SK-N-SH (cell line): ENCODE data around the gene TBC1D8. TPM values are rescaled to one million over a fixed set of nuclear protein-coding genes. Genes with fewer than 3 reads are reported as not detected.

ENCODE experiments used
- CTCF ChIA-PET: fragments of 300-600, 350-600 bp; formaldehyde crosslinking; extraction: SDS; loops from one replicate; lab custom pipeline; 2021; lab: Yijun Ruan, JAX
- POLR2A ChIA-PET: fragments of 350-600 bp; sonication (Branson Sonifier 250); formaldehyde crosslinking; extraction: SDS; loops from one replicate; lab custom pipeline; 2020; ENCODE audit warnings: antibody characterized with exemption, inconsistent platforms; lab: Yijun Ruan, JAX
- DNase-seq: peaks from one replicate; pipeline ENCODE4 v3.0.0; 2012
- H2AFZ ChIP-seq: fragments of 200-600 bp; sonication (generic); 2 replicates; pipeline ENCODE4 v1.8.1; 2016; ENCODE audit warnings: antibody characterized with exemption, mild to moderate bottlenecking, low read depth
- H3F3A ChIP-seq: fragments of 200-600 bp; sonication (generic); replicated peaks from 2 replicates; pipeline ENCODE3; 2016; ENCODE audit warnings: antibody characterized with exemption, mild to moderate bottlenecking; ENCODE audit not compliant: insufficient read depth
- H3K27ac ChIP-seq, 2 experiments: fragments of 200-500 bp in 1 of 2; fragments of 200-600 bp in 1 of 2; sonication (Bioruptor generic) in 1 of 2; sonication (generic), shearing (Covaris generic) in 1 of 2; 2 replicates each; pipeline versions ENCODE4 v1.5.1 to v1.6.1; 2014 to 2016; ENCODE audit warnings: low read depth in 2 of 2, inconsistent platforms in 1 of 2, low read length in 1 of 2, mild to moderate bottlenecking in 1 of 2, mixed read lengths in 1 of 2
- H3K27me3 ChIP-seq: fragments of 200-600 bp; sonication (generic), shearing (Covaris generic); 2 replicates; pipeline ENCODE4 v1.6.1; 2016; ENCODE audit warnings: mixed run types; ENCODE audit not compliant: insufficient read depth
- H3K36me3 ChIP-seq, 2 experiments: fragments of 200-500 bp in 1 of 2; fragments of 200-600 bp in 1 of 2; sonication (Bioruptor generic) in 1 of 2; sonication (generic) in 1 of 2; replicated peaks in 1 of 2; 2 replicates each; pipeline versions ENCODE3 to v1.5.1; 2014 to 2016; ENCODE audit warnings: low read length in 1 of 2, mild to moderate bottlenecking in 1 of 2; ENCODE audit not compliant: insufficient read depth in 2 of 2, control insufficient read depth in 1 of 2
- H3K4me1 ChIP-seq, 2 experiments: fragments of 200-500 bp in 1 of 2; fragments of 200-600 bp in 1 of 2; sonication (Bioruptor generic) in 1 of 2; sonication (generic), shearing (Covaris generic) in 1 of 2; 2 replicates each; pipeline versions ENCODE4 v1.5.1 to v1.6.1; 2014 to 2016; ENCODE audit warnings: low read depth in 1 of 2, low read length in 1 of 2, mixed run types in 1 of 2; ENCODE audit not compliant: insufficient read depth in 2 of 2, control insufficient read depth in 1 of 2
- H3K4me2 ChIP-seq: fragments of 200-600 bp; sonication (generic), shearing (Covaris generic); 2 replicates; pipeline ENCODE4 v1.6.1; 2017; ENCODE audit warnings: mixed run types
- H3K4me3 ChIP-seq, 2 experiments: fragments of 200-500 bp in 1 of 2; fragments of 200-600 bp in 1 of 2; sonication (Bioruptor generic) in 1 of 2; sonication (generic), shearing (Covaris generic) in 1 of 2; 2 replicates each; pipeline versions ENCODE4 v1.5.1 to v1.8.1; 2014 to 2016; ENCODE audit warnings: low read depth in 2 of 2, inconsistent platforms in 1 of 2, low read length in 1 of 2, mild to moderate bottlenecking in 1 of 2, mixed read lengths in 1 of 2, moderate library complexity in 1 of 2
- H3K79me2 ChIP-seq: fragments of 200-600 bp; sonication (generic); 2 replicates; pipeline ENCODE4 v1.8.1; 2017; ENCODE audit warnings: mild to moderate bottlenecking; ENCODE audit not compliant: insufficient read depth
- H3K9ac ChIP-seq: fragments of 200-600 bp; sonication (generic); 2 replicates; pipeline ENCODE4 v1.6.1; 2017; ENCODE audit warnings: mixed run types
- H3K9me2 ChIP-seq: fragments of 200-600 bp; sonication (generic); 2 replicates; pipeline ENCODE4 v1.6.1; 2017; ENCODE audit warnings: mixed run types
- H3K9me3 ChIP-seq: fragments of 200-600 bp; sonication (generic); 2 replicates; pipeline ENCODE4 v1.6.1; 2017; ENCODE audit warnings: mixed run types, mild to moderate bottlenecking, moderate library complexity
- H4K20me1 ChIP-seq: fragments of 200-600 bp; sonication (generic); 2 replicates; pipeline ENCODE4 v1.6.1; 2017; ENCODE audit warnings: mild to moderate bottlenecking, mixed run types; ENCODE audit not compliant: insufficient read depth
- CHD2 ChIP-seq: fragments of 150-350 bp; IDR thresholded peaks from 2 replicates; pipeline ENCODE4 v1.6.1; 2018; ENCODE audit warnings: low read length; ENCODE audit not compliant: partially characterized antibody
- ELF1 ChIP-seq: IDR thresholded peaks from 2 replicates; pipeline ENCODE4 v1.4.0; 2012
- EZH2phosphoT487 ChIP-seq: fragments of 200-600 bp; sonication (generic); IDR thresholded peaks from 2 replicates; pipeline ENCODE4 v1.6.1; 2017; ENCODE audit warnings: low read depth, mixed run types, mild to moderate bottlenecking, antibody characterized with exemption, moderate library complexity, borderline replicate concordance
- FOSL2 ChIP-seq: IDR thresholded peaks from 2 replicates; pipeline ENCODE4 v1.4.0; 2012; ENCODE audit warnings: low read depth, mild to moderate bottlenecking, moderate library complexity, borderline replicate concordance
- GABPA ChIP-seq: IDR thresholded peaks from 2 replicates; pipeline ENCODE4 v1.4.0; 2012; ENCODE audit warnings: low read depth, mild to moderate bottlenecking
- GATA2 ChIP-seq: sonication (generic); formaldehyde crosslinking; IDR thresholded peaks from 2 replicates; pipeline ENCODE4 v1.5.0; 2020; ENCODE audit warnings: mild to moderate bottlenecking, missing genetic modification reagents
- JUND ChIP-seq: IDR thresholded peaks from 2 replicates; pipeline ENCODE4 v1.4.0; 2012
- MEF2A ChIP-seq: IDR thresholded peaks from 2 replicates; pipeline ENCODE4 v1.4.0; 2012; ENCODE audit warnings: low read depth, borderline replicate concordance
- MXI1 ChIP-seq: IDR thresholded peaks from 2 replicates; pipeline ENCODE4 v1.6.1; 2012; ENCODE audit warnings: mild to moderate bottlenecking, low read depth, low read length, improper control_type of control experiment
- NRF1 ChIP-seq: IDR thresholded peaks from 2 replicates; pipeline ENCODE4 v1.6.1; 2012; ENCODE audit warnings: low read depth, mild to moderate bottlenecking, low read length
- RCOR1 ChIP-seq: fragments of 150-350 bp; IDR thresholded peaks from 2 replicates; pipeline ENCODE4 v1.6.1; 2017; ENCODE audit warnings: antibody characterized with exemption, low read length
- SMC3 ChIP-seq: IDR thresholded peaks from 2 replicates; pipeline ENCODE4 v1.6.1; 2012; ENCODE audit warnings: low read depth, low read length, improper control_type of control experiment
- TAF1 ChIP-seq: IDR thresholded peaks from 2 replicates; pipeline ENCODE4 v1.6.1; 2012; ENCODE audit warnings: low read depth, mild to moderate bottlenecking, low read length, moderate library complexity, borderline replicate concordance
- TCF12 ChIP-seq: IDR thresholded peaks from 2 replicates; pipeline ENCODE4 v1.4.0; 2012
- TEAD4 ChIP-seq: IDR thresholded peaks from 2 replicates; pipeline ENCODE4 v1.4.0; 2012; ENCODE audit warnings: mild to moderate bottlenecking, borderline replicate concordance; ENCODE audit not compliant: insufficient read depth
- YY1 ChIP-seq: IDR thresholded peaks from 2 replicates; pipeline ENCODE4 v1.4.0; 2012; ENCODE audit warnings: low read depth, mild to moderate bottlenecking
- WGBS: methylation state at CpG from one replicate; pipeline ENCODE4 v1.1.6; 2017; ENCODE audit warnings: low lambda C conversion rate; 5-methylcytosine and 5-hydroxymethylcytosine counted together
- polyA plus RNA-seq, 3 experiments: library from polyadenylated mRNA; depleted of rRNA; stranded (reverse); fragments of >200 nt; gene quantifications; 2 replicates each; pipeline ENCODE4 v1.2.3, GENCODE V29; 2012
- TF ChIP-seq, protein P1 (sequence below): IDR thresholded peaks from 2 replicates; pipeline ENCODE4 v1.4.0; 2012; ENCODE audit warnings: low read depth, borderline replicate concordance
- TF ChIP-seq, protein P2 (sequence below): IDR thresholded peaks from 2 replicates; pipeline ENCODE4 v1.4.0; 2012; ENCODE audit warnings: low read depth, borderline replicate concordance
- TF ChIP-seq, protein P3 (sequence below): fragments of 150-350 bp; IDR thresholded peaks from 2 replicates; pipeline ENCODE4 v1.6.1; 2016; ENCODE audit warnings: mild to moderate bottlenecking, low read depth, low read length
- TF ChIP-seq, protein P4 (sequence below): fragments of 150-350 bp; IDR thresholded peaks from 2 replicates; pipeline ENCODE4 v1.6.1; 2017; ENCODE audit warnings: antibody characterized with exemption, low read length, low read depth, borderline replicate concordance

Gene TBC1D8
- polyA plus RNA-seq, 1 of the 3 experiments (the other 2 are of a cell fraction), result 5.3 TPM

DNA sequence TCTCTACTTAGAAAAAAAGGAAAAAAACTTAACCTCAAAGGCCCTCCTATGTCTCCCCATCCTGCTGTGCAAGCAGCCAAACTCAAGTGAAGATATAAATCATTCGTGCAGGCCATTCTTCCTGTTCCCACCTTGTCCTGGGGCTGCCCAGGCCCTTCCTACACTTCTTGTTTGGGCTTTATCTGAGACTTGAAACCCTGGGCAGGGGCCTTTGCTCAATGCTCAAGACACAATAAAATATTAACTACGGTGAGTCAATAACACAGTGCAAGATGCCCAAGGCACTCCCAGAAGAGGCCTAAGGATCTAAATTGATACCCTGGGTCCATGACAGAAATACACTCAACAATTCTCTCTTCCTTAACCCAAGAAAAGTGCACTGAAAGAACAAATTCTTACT lies 67.6 kb downstream of the TBC1D8 start:
- H3K27ac ChIP-seq, result no peak overlapping the region
- CTCF ChIA-PET, result interaction anchor here (1.2 to 2.6 kb wide), 2 partner anchors 35 to 47 kb away, joined by 3 to 7 read pairs; no protein-coding TSS in a partner anchor
- H3K27me3 ChIP-seq, result no peaks in the 10 kb centered on the region
- DNase-seq, result no peak
- no peak overlapping the region for H3K9ac ChIP-seq
- H3K9me2 ChIP-seq, result no peaks in the 10 kb centered on the region
- no peaks in the 10 kb centered on the region for H4K20me1 ChIP-seq
- POLR2A ChIA-PET, result no interaction called here
- no peak overlapping the region for H3K4me2 ChIP-seq
- no peaks in the 10 kb centered on the region for H3K4me1 ChIP-seq
- TF ChIP-seq MXI1 (no peak), NRF1 (no peak), SMC3 (no peak), CHD2 (no peak), ELF1 (no peak)
- TF ChIP-seq, protein P1, sequence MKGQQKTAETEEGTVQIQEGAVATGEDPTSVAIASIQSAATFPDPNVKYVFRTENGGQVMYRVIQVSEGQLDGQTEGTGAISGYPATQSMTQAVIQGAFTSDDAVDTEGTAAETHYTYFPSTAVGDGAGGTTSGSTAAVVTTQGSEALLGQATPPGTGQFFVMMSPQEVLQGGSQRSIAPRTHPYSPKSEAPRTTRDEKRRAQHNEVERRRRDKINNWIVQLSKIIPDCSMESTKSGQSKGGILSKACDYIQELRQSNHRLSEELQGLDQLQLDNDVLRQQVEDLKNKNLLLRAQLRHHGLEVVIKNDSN, result no peak
- TF ChIP-seq, protein P2, sequence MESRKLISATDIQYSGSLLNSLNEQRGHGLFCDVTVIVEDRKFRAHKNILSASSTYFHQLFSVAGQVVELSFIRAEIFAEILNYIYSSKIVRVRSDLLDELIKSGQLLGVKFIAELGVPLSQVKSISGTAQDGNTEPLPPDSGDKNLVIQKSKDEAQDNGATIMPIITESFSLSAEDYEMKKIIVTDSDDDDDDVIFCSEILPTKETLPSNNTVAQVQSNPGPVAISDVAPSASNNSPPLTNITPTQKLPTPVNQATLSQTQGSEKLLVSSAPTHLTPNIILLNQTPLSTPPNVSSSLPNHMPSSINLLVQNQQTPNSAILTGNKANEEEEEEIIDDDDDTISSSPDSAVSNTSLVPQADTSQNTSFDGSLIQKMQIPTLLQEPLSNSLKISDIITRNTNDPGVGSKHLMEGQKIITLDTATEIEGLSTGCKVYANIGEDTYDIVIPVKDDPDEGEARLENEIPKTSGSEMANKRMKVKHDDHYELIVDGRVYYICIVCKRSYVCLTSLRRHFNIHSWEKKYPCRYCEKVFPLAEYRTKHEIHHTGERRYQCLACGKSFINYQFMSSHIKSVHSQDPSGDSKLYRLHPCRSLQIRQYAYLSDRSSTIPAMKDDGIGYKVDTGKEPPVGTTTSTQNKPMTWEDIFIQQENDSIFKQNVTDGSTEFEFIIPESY, result no peak
- WGBS, result 60% methylated on average over 2 of the region's 2 CpGs
- H3K36me3 ChIP-seq, result no peaks in the 10 kb centered on the region
- no peak overlapping the region for H3K4me3 ChIP-seq
- no peak overlapping the region for H2AFZ ChIP-seq
- no peaks in the 10 kb centered on the region for H3K79me2 ChIP-seq
- H3K9me3 ChIP-seq, result no peaks in the 10 kb centered on the region
- H3F3A ChIP-seq, result no peaks in the 10 kb centered on the region

DNA sequence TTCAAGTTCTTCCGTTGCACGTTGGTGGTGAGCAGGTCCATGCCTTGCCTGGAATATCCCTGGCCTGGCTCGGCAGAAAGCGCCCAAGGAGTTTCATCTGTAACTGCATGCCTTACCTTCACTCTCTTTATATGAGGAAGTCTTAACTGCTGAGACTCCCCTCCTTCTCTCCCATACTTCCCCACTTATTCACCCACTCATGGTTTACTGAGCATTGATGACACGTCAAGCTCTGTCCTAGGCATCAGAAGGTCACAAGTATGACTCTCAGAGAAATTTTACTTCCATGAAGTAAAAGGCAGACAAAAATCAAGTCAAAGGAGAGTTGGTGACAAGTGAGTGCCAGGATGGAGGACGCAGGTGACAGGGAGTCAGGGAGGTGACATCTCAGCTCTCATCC lies 68.2 kb downstream of the TBC1D8 start:
- no peaks in the 10 kb centered on the region for H3K36me3 ChIP-seq
- H4K20me1 ChIP-seq, result no peaks in the 10 kb centered on the region
- H2AFZ ChIP-seq, result no peak overlapping the region
- POLR2A ChIA-PET, result no interaction called here
- no peaks in the 10 kb centered on the region for H3K27me3 ChIP-seq
- 86% methylated on average over 6 of the region's 6 CpGs for WGBS
- no peak overlapping the region for H3K4me3 ChIP-seq
- no peak overlapping the region for H3K27ac ChIP-seq
- no peaks in the 10 kb centered on the region for H3K79me2 ChIP-seq
- DNase-seq, result no peak
- CTCF ChIA-PET, result interaction anchor here (1.2 to 2.6 kb wide), 2 partner anchors 34 to 47 kb away, joined by 3 to 7 read pairs; no protein-coding TSS in a partner anchor
- H3K9ac ChIP-seq, result no peak overlapping the region
- H3K9me3 ChIP-seq, result no peaks in the 10 kb centered on the region
- no peaks in the 10 kb centered on the region for H3K9me2 ChIP-seq
- H3K4me2 ChIP-seq, result no peak overlapping the region
- no peaks in the 10 kb centered on the region for H3K4me1 ChIP-seq
- no peaks in the 10 kb centered on the region for H3F3A ChIP-seq
- TF ChIP-seq GABPA, result no peak
- TF ChIP-seq EZH2phosphoT487, result no peak
- no peak for TF ChIP-seq FOSL2
- TF ChIP-seq MEF2A, result no peak
- no peak for TF ChIP-seq SMC3
- TF ChIP-seq, protein P2, result no peak
- TF ChIP-seq JUND, result no peak
- no peak for TF ChIP-seq TAF1
- TF ChIP-seq, protein P3, sequence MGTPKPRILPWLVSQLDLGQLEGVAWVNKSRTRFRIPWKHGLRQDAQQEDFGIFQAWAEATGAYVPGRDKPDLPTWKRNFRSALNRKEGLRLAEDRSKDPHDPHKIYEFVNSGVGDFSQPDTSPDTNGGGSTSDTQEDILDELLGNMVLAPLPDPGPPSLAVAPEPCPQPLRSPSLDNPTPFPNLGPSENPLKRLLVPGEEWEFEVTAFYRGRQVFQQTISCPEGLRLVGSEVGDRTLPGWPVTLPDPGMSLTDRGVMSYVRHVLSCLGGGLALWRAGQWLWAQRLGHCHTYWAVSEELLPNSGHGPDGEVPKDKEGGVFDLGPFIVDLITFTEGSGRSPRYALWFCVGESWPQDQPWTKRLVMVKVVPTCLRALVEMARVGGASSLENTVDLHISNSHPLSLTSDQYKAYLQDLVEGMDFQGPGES, result no peak
- TF ChIP-seq GATA2 (CRISPR knock-in tag), result no peak
- TF ChIP-seq RCOR1, result no peak
- TF ChIP-seq MXI1, result no peak
- TF ChIP-seq TCF12, result no peak
- no peak for TF ChIP-seq YY1
- TF ChIP-seq, protein P4, sequence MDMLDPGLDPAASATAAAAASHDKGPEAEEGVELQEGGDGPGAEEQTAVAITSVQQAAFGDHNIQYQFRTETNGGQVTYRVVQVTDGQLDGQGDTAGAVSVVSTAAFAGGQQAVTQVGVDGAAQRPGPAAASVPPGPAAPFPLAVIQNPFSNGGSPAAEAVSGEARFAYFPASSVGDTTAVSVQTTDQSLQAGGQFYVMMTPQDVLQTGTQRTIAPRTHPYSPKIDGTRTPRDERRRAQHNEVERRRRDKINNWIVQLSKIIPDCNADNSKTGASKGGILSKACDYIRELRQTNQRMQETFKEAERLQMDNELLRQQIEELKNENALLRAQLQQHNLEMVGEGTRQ, result no peak
- TF ChIP-seq TEAD4, result no peak
- TF ChIP-seq CHD2, result no peak
